HepG2 (cell line): ENCODE measurements around the gene SKI. TPM values are rescaled to one million over a fixed set of nuclear protein-coding genes. Genes with fewer than 3 reads are reported as not detected.

Source experiments
- ATAC-seq: fragments of 200-7000 bp; cut with Tn5 transposase; 3 replicates; pipeline ENCODE4 v1.9.1; 2020; ENCODE audit warnings: mild to moderate bottlenecking, moderate library complexity
- BruUV-seq: library from RNA; stranded (reverse); fragments of 400-500 nt; replicated peaks from 2 replicates; lab custom pipeline; 2021; lab: Mats Ljungman, UMichigan
- CTCF ChIA-PET: fragments of 300-600 bp; formaldehyde crosslinking; extraction: SDS; loops from one replicate; lab custom pipeline; 2021; ENCODE audit warnings: low total read pairs, inconsistent platforms, low intra/inter-chr PET ratio; lab: Yijun Ruan, JAX
- POLR2A ChIA-PET: fragments of 350-600 bp; sonication (Branson Sonifier 250); formaldehyde crosslinking; loops from one replicate; lab custom pipeline; 2020; ENCODE audit warnings: antibody characterized with exemption, inconsistent platforms; lab: Yijun Ruan, JAX
- DNase-seq: peaks from one replicate; pipeline ENCODE4 v3.0.0-alpha.2; 2015; ENCODE audit warnings: low spot score
- FAIRE-seq: peaks from 3 replicates; lab custom pipeline; 2011; peaks lifted over from hg19 to GRCh38; lab: Jason Lieb, UNC
- H2AFZ ChIP-seq: one replicate; pipeline ENCODE4 v1.6.1; 2011; ENCODE audit warnings: low read length, inconsistent platforms
- H3K27ac ChIP-seq: fragments of 300-600 bp; 3 replicates; pipeline ENCODE4 v1.8.0; 2011; ENCODE audit warnings: mixed run types, mild to moderate bottlenecking, mixed read lengths, low read length, inconsistent platforms; ENCODE audit not compliant: insufficient read depth; ENCODE audit errors: extremely low read length
- H3K27me3 ChIP-seq, 2 experiments: fragments of 200-600 bp in 1 of 2; 2 replicates in 1 of 2; 3 replicates in 1 of 2; pipeline versions ENCODE4 v1.6.0 to v1.8.0; 2011; ENCODE audit warnings: low read length in 2 of 2, mild to moderate bottlenecking in 2 of 2, moderate library complexity in 2 of 2, inconsistent platforms in 1 of 2; ENCODE audit not compliant: insufficient read depth in 2 of 2, control insufficient read depth in 1 of 2
- H3K36me3 ChIP-seq, 2 experiments: fragments of 200-600 bp in 1 of 2; replicated peaks in 1 of 2; 2 replicates in 1 of 2; 3 replicates in 1 of 2; pipeline versions ENCODE4 v1.5.1 to v1.8.0; 2011; ENCODE audit warnings: low read length in 2 of 2, inconsistent platforms in 1 of 2; ENCODE audit not compliant: insufficient read depth in 2 of 2, control insufficient read depth in 1 of 2
- H3K4me1 ChIP-seq: 2 replicates; pipeline ENCODE4 v1.5.1; 2012; ENCODE audit warnings: low read length, inconsistent platforms; ENCODE audit not compliant: insufficient read depth
- H3K4me2 ChIP-seq: 2 replicates; pipeline ENCODE4 v1.6.0; 2011; ENCODE audit warnings: low read depth, low read length, inconsistent platforms
- H3K4me3 ChIP-seq, 3 experiments: fragments of 200-600 bp in 1 of 3; sonication (generic), shearing (Covaris generic) in 1 of 3; replicated peaks in 1 of 3; 2 replicates each; pipeline ENCODE4 v1.5.1; 2011 to 2016; ENCODE audit warnings: low read length in 3 of 3, inconsistent platforms in 2 of 3, low read depth in 2 of 3, mild to moderate bottlenecking in 2 of 3, control low read depth in 1 of 3, mixed read lengths in 1 of 3; ENCODE audit not compliant: insufficient read depth in 1 of 3
- H3K79me2 ChIP-seq: one replicate; pipeline ENCODE4 v1.6.1; 2011; ENCODE audit warnings: low read length, inconsistent platforms; ENCODE audit not compliant: insufficient read depth
- H3K9ac ChIP-seq: 2 replicates; pipeline ENCODE4 v1.6.0; 2011; ENCODE audit warnings: mild to moderate bottlenecking, low read depth, low read length, inconsistent platforms; ENCODE audit not compliant: insufficient read depth
- H3K9me3 ChIP-seq: 2 replicates; pipeline ENCODE4 v1.5.1; 2012; ENCODE audit warnings: mild to moderate bottlenecking, low read length
- H4K20me1 ChIP-seq: 2 replicates; pipeline ENCODE4 v1.6.0; 2011; ENCODE audit warnings: inconsistent platforms, mild to moderate bottlenecking, low read length, moderate library complexity; ENCODE audit not compliant: insufficient read depth
- AGO2 ChIP-seq: fragments of 200-400 bp; formaldehyde crosslinking; optimal IDR thresholded peaks from 2 replicates; pipeline ENCODE3; 2017; ENCODE audit warnings: mild to moderate bottlenecking, low read depth, low read length, moderate library complexity
- ARID4A ChIP-seq: sonication (generic); formaldehyde crosslinking; IDR thresholded peaks from 2 replicates; pipeline ENCODE4 v1.5.0; 2020; ENCODE audit warnings: mild to moderate bottlenecking, missing genetic modification reagents, borderline replicate concordance
- GLI4 ChIP-seq: sonication (generic); formaldehyde crosslinking; IDR thresholded peaks from 2 replicates; pipeline ENCODE4 v1.5.1; 2020; ENCODE audit warnings: missing genetic modification reagents, mild to moderate bottlenecking, moderate library complexity, borderline replicate concordance
- GTF3A ChIP-seq: sonication (generic); formaldehyde crosslinking; conservative IDR thresholded peaks from 2 replicates; pipeline ENCODE4 v1.4.0; 2020; ENCODE audit warnings: mild to moderate bottlenecking, missing genetic modification reagents
- MAFK ChIP-seq, 2 experiments: IDR thresholded peaks in 1 of 2; conservative IDR thresholded peaks in 1 of 2; 2 replicates each; pipeline ENCODE4 v1.6.1; 2011; ENCODE audit warnings: improper control_type of control experiment in 2 of 2, low read length in 2 of 2
- TAF15 ChIP-seq: fragments of 200-400 bp; formaldehyde crosslinking; IDR thresholded peaks from one replicate; pipeline ENCODE4 v1.6.1; 2018; ENCODE audit warnings: mild to moderate bottlenecking, low read depth, low read length; ENCODE audit not compliant: poor library complexity, severe bottlenecking
- WGBS: methylation state at CpG from one replicate; pipeline ENCODE4 v1.1.6; 2017; ENCODE audit warnings: low lambda C conversion rate; 5-methylcytosine and 5-hydroxymethylcytosine counted together
- in situ Hi-C: cut with HindIII; loops from 2 replicates; pipeline ENCODE4 v1.10.0; 2017; ENCODE audit warnings: low pct_unique_long_range_greater_than_20kb; ENCODE audit not compliant: extremely low pct_ligation_motif_present
- intact Hi-C: fragments of 100-400 bp; cut with micrococcal nuclease; formaldehyde crosslinking; loops from one replicate; pipeline ENCODE4 v1.10.0; 2022; ENCODE audit not compliant: unreplicated experiment
- polyA plus RNA-seq, 8 experiments: library from polyadenylated mRNA; depleted of rRNA in 3 of 8; stranded (reverse) in 7 of 8; unstranded in 1 of 8; fragments of >200 nt; fragmentation: Illumina TruSeq in 4 of 8; extraction: Trizol in 4 of 8; gene quantifications; 2 replicates each; pipeline versions ENCODE4 v1.2.1 to v1.2.3, GENCODE V29; 2011 to 2016; ENCODE audit warnings: low read depth in 4 of 8, missing spikeins in 1 of 8, mixed read lengths in 1 of 8; ENCODE audit not compliant: insufficient read depth in 1 of 8
- total RNA-seq, 5 experiments: library from RNA; depleted of rRNA; stranded (reverse); fragments of >200 nt; fragmentation: Illumina TruSeq; extraction: Trizol; gene quantifications; 2 replicates each; pipeline ENCODE4 v1.2.3, GENCODE V29; 2016; ENCODE audit warnings: low read depth in 1 of 5
- TF ChIP-seq, protein P1 (sequence below): sonication (generic); formaldehyde crosslinking; IDR thresholded peaks from 2 replicates; pipeline ENCODE4 v1.8.0; 2022; ENCODE audit warnings: mild to moderate bottlenecking, missing genetic modification reagents, borderline replicate concordance
- TF ChIP-seq, protein P2 (sequence below): sonication (generic); formaldehyde crosslinking; IDR thresholded peaks from 2 replicates; pipeline ENCODE4 v1.9.0; 2021; ENCODE audit warnings: missing genetic modification reagents, borderline replicate concordance

Gene SKI
- total and polyA plus RNA-seq, 2 of the 13 experiments (the other 11 are each of a cell fraction or from before 2014, with no cell fraction given): 4.7 to 6.9 TPM

GRCh38 chr1:2279817-2280216, 51.7 kb downstream of the SKI start (continued):
- TF ChIP-seq, protein P1, sequence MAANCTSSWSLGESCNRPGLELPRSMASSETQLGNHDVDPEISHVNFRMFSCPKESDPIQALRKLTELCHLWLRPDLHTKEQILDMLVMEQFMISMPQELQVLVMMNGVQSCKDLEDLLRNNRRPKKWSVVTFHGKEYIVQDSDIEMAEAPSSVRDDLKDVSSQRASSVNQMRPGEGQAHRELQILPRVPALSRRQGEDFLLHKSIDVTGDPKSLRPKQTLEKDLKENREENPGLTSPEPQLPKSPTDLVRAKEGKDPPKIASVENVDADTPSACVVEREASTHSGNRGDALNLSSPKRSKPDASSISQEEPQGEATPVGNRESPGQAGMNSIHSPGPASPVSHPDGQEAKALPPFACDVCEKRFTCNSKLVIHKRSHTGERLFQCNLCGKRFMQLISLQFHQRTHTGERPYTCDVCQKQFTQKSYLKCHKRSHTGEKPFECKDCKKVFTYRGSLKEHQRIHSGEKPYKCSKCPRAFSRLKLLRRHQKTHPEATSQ (CRISPR knock-in tag): no peak
- no peak for TF ChIP-seq GTF3A (CRISPR knock-in tag)
- TF ChIP-seq, all 625 proteins: peak for 0

GRCh38 chr1:2282556-2283270, 54.6 kb downstream of the SKI start:
- CTCF ChIA-PET: no interaction called here
- intact Hi-C loops: no loop called here
- FAIRE-seq: no peak
- POLR2A ChIA-PET: no interaction called here
- 94% methylated on average over 14 of the region's 29 CpGs for WGBS
- in situ Hi-C loops: no loop called here
- no peak overlapping the region for H3K4me3 ChIP-seq
- H4K20me1 ChIP-seq: peaks cover 20% of the 10 kb centered on the region; the same call in 1 of the 2 replicates
- H3K4me2 ChIP-seq: no peak overlapping the region
- no peak overlapping the region for H2AFZ ChIP-seq
- peaks cover 49% of the 10 kb centered on the region for H3K79me2 ChIP-seq
- H3K27ac ChIP-seq: no peak overlapping the region
- no peaks in the 10 kb centered on the region for H3K9me3 ChIP-seq
- BruUV-seq: no TSS peak
- H3K27me3 ChIP-seq: no peaks in the 10 kb centered on the region
- H3K9ac ChIP-seq: no peak overlapping the region
- TF ChIP-seq, protein P2, sequence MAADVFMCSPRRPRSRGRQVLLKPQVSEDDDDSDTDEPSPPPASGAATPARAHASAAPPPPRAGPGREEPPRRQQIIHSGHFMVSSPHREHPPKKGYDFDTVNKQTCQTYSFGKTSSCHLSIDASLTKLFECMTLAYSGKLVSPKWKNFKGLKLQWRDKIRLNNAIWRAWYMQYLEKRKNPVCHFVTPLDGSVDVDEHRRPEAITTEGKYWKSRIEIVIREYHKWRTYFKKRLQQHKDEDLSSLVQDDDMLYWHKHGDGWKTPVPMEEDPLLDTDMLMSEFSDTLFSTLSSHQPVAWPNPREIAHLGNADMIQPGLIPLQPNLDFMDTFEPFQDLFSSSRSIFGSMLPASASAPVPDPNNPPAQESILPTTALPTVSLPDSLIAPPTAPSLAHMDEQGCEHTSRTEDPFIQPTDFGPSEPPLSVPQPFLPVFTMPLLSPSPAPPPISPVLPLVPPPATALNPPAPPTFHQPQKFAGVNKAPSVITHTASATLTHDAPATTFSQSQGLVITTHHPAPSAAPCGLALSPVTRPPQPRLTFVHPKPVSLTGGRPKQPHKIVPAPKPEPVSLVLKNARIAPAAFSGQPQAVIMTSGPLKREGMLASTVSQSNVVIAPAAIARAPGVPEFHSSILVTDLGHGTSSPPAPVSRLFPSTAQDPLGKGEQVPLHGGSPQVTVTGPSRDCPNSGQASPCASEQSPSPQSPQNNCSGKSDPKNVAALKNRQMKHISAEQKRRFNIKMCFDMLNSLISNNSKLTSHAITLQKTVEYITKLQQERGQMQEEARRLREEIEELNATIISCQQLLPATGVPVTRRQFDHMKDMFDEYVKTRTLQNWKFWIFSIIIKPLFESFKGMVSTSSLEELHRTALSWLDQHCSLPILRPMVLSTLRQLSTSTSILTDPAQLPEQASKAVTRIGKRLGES (CRISPR knock-in tag): no peak
- no peak for TF ChIP-seq GLI4 (CRISPR knock-in tag)
- no peak for TF ChIP-seq TAF15
- TF ChIP-seq ARID4A (CRISPR knock-in tag): no peak
- TF ChIP-seq AGO2: peak; percentile 50
- no peak for TF ChIP-seq MAFK (conservative IDR thresholded peaks at IDR 0.05 in 1 of 2, IDR thresholded peaks at IDR 0.05 in 1 of 2; ENCODE audit: low read length in 2 of 2)
- DNase-seq: no peak
- peaks cover 43% of the 10 kb centered on the region for H3K4me1 ChIP-seq
- ATAC-seq: no peak; the same call in 2 of the 3 replicates
- peaks cover 5 to 17% of the 10 kb centered on the region in 2 experiments; a peak in 3 of 5 replicates for H3K36me3 ChIP-seq
